GM10266 (cell line): Measurements from ENCODE around the gene SNAPC4.

ENCODE experiments used
- DNase-seq: peaks from one replicate; pipeline ENCODE4 v3.0.0; 2012; ENCODE audit errors: extremely low spot score
- TF ChIP-seq, protein P1 (sequence below): IDR thresholded peaks from 2 replicates; pipeline ENCODE4 v1.5.1; 2012; ENCODE audit warnings: mild to moderate bottlenecking, low read depth; ENCODE audit not compliant: control insufficient read depth, insufficient read depth; ENCODE audit errors: missing control alignments

SNAPC4 gene

DNA sequence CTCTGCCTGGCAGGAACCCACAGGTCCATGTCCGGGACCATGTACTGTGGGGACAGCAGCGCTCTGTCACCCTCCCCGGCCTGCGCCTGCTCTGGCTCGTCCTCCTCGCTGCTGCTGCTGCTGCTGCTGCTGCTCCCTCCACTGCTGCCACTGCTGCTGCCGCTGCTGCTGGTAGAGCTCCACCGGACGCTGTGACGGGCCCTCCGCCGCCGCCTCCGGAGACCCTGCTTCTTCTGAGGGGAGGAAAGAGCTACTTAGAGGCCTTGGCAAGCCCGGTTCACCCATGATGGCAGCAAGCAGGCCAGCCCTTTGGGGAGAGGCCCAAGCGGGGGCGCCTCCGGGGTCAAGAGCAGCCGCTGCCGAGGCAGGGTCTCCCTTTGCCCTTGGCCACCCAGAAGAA is 16.5 kb downstream of the SNAPC4 start:
- TF ChIP-seq, protein P1, sequence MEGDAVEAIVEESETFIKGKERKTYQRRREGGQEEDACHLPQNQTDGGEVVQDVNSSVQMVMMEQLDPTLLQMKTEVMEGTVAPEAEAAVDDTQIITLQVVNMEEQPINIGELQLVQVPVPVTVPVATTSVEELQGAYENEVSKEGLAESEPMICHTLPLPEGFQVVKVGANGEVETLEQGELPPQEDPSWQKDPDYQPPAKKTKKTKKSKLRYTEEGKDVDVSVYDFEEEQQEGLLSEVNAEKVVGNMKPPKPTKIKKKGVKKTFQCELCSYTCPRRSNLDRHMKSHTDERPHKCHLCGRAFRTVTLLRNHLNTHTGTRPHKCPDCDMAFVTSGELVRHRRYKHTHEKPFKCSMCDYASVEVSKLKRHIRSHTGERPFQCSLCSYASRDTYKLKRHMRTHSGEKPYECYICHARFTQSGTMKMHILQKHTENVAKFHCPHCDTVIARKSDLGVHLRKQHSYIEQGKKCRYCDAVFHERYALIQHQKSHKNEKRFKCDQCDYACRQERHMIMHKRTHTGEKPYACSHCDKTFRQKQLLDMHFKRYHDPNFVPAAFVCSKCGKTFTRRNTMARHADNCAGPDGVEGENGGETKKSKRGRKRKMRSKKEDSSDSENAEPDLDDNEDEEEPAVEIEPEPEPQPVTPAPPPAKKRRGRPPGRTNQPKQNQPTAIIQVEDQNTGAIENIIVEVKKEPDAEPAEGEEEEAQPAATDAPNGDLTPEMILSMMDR: no peak

DNA sequence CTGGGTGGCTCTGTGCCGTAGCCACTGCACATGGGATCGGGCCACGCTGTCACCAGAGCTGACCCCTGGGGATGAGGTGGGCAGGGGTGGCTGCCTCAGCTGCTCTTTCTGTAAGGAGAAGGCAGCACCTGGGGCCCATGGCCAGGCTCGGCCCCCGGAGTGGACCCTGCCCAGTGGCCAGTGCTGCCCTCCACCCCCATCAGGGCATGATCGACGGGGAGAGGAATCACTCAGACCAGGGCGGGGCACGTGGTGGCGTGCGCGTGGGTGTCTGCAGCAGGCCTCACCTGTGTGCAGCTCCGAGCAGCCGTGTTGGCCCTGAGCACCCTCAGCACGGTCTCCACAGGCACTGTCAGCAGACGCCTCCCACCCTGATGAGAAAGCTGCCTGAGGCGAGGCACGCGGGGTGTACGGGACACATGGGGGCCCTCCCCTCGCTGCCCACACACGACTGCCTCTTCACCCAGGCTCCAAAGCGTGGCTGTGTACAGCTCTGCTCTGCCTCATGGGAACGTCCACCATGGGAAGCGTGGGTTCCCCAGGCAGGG is 17.9 kb downstream of the SNAPC4 start:
- TF ChIP-seq, protein P1: no peak

More for the DNA sequence above, 16.5 kb downstream of the SNAPC4 start:
- no peak for DNase-seq

DNA sequence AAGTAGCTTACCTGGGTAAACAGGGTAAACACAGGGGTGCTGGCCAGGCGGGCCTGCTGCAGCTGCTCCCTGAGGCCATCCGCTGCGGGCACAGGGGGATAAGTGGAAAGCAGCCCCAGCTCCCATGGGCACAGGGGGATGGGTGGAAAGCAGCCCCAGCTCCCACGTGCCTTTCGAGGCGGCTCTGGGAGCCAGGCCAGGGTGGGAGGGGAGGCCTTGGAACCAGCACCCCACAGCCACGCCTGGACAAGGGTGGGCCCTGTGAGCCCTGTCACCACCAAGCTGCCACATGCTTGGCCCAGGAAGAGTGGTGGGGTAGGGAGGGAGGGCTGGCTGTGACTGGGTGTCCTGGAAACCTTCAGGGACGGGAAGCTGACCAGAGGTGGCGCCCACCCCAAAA is 18.7 kb downstream of the SNAPC4 start:
- no peak for DNase-seq
- TF ChIP-seq, protein P1: no peak

More for the DNA sequence above, 17.9 kb downstream of the SNAPC4 start:
- DNase-seq: no peak

DNA sequence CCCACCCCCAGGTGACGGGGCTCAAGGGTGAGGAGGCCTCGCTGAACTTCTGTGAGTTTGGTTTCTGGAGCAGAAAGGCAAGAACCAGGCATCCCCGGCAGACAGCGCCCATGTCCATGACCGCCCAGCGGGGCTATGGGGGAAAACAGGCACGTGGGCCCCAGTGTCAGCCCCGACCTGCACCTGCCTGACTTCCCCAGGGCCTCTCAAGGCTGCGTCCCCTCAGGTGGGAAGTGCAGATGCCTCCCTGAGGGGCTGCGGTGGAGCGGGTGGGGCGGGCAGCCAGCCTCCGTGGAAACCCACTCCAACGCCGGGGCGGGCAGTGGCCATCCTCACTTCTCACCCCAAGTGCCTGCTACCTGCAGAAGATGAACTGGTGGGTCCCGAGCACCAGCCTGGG is 19.6 kb downstream of the SNAPC4 start:
- DNase-seq: no peak
- TF ChIP-seq, protein P1: no peak

DNA sequence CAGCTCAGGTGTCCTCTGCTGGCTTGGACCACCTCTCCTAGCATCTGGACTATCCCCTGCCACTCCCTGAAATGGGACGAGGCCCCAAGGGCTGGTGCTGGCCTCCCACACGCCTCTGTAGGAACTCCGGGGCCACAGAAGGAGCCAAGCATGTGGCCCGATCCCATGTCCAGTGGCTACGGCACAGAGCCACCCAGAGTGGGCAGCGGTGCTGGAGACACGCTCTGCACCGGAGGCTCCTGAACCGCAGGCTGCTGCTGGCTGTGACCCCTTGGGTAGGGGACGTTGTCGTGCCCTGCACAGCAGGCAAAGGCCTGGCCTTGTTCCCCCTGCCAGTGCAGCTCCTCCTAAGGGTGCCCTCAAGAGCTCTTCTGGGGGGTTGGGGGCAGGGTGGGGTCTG is 20.1 kb downstream of the SNAPC4 start:
- no peak for DNase-seq
- TF ChIP-seq, protein P1: no peak

DNA sequence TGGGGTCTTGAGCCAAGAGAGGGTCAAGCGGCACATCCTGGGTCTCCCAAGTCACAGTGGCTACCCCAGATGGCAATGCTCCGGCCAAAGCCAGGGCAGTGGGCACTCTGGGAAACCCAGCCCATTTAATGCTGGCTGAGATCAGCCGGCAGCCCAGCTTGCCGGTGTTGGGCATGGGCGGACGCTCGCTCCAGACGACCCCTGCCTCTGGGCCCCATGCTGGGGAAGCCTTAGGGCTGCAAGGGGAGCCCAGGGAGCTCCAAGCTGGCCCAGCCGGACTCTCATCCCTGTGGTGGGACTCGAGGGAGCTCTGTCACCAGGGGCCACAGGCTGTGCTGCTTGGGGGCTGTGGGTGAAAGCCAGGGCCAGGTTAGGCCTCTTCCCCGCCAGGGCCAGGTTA is 20.6 kb downstream of the SNAPC4 start:
- no peak for DNase-seq
- TF ChIP-seq, protein P1: no peak

DNA sequence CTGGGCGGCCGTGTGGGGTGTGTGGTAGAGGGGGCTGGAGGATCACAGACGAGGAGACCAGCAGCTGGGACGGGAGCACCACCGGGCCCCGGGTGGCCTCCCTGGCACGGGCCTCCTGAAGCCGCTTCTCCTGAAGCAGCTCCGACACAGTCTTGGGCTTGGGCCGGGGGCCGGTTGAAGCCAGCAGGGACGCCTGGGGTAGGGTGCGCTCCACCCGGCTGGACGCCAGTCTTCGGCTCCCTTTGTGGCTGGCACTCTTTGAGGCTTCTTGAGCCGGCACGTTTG is 21.0 kb downstream of the SNAPC4 start:
- TF ChIP-seq, protein P1: no peak
- DNase-seq: no peak
